Right lobe of liver (tissue), 6 donors: ENCODE data around the gene RPS8. TPM values are rescaled to one million over a fixed set of nuclear protein-coding genes. Genes with fewer than 3 reads are reported as not detected.
A peak's percentile ranks its signal among the peaks of the same experiment; 100 is the strongest.

ENCODE experiments used
- ATAC-seq, 4 donors: fragments of 200-7000 bp; cut with Tn5 transposase; one replicate each; pipeline ENCODE4 v1.9.1; 2020; ENCODE audit warnings: mild to moderate bottlenecking in 4 of 4, moderate library complexity in 4 of 4
- DNase-seq, 3 donors: peaks; one replicate each; pipeline ENCODE4 v3.0.0-alpha.2; 2020
- H3K27ac ChIP-seq, 3 donors: fragments of 200-600 bp; one replicate each; pipeline ENCODE4 v1.8.0; 2022
- H3K27me3 ChIP-seq, 2 donors: fragments of 200-600 bp; one replicate each; pipeline ENCODE4 v1.8.0; 2022
- H3K36me3 ChIP-seq, 4 donors: fragments of 200-600 bp; sonication (generic) in 1 of 4; one replicate each; pipeline versions ENCODE4 v1.5.1 to v1.8.0; 2017 to 2022; ENCODE audit warnings: control low read depth in 1 of 4
- H3K4me1 ChIP-seq, 4 donors: fragments of 200-600 bp; sonication (generic) in 1 of 4; one replicate each; pipeline versions ENCODE4 v1.5.1 to v1.8.0; 2017 to 2022; ENCODE audit warnings: control low read depth in 1 of 4
- H3K4me3 ChIP-seq, 3 donors: fragments of 200-600 bp; one replicate each; pipeline ENCODE4 v1.8.0; 2022
- H3K9me3 ChIP-seq, 4 donors: fragments of 200-600 bp; sonication (generic) in 1 of 4; one replicate each; pipeline versions ENCODE4 v1.5.1 to v1.8.0; 2017 to 2022; ENCODE audit warnings: control low read depth in 1 of 4
- POLR2A ChIP-seq: fragments of 450-650 bp; IDR thresholded peaks from one replicate; pipeline ENCODE4 v1.6.1; 2017; ENCODE audit warnings: antibody characterized with exemption, mild to moderate bottlenecking
- WGBS: methylation state at CpG from one replicate; pipeline ENCODE4 v1.1.6; 2018; ENCODE audit warnings: low coverage, low lambda C conversion rate; ENCODE audit not compliant: insufficient coverage; ENCODE audit errors: missing lambda C conversion rate; 5-methylcytosine and 5-hydroxymethylcytosine counted together
- intact Hi-C, 2 donors: fragments of 100-400 bp; cut with DNase I; formaldehyde crosslinking; loops; one replicate each; pipeline versions ENCODE4 v1.11.2 to v1.14.1; 2022
- total RNA-seq, 6 experiments: library from RNA; depleted of rRNA in 2 of 6; stranded (reverse); fragments of >200 nt in 2 of 6; fragmentation: NEBNext Ultra II Directional in 3 of 6; extraction: Animal tissue kit (Norgen Biotek cat#: 25700) in 3 of 6; gene quantifications; one replicate each; pipeline versions ENCODE4 v1.1.0 to v1.2.4, GENCODE V29; 2016 to 2023
- TF ChIP-seq, protein P1 (sequence below), 4 donors: fragments of 200-600 bp in 3 of 4; fragments of 450-650 bp in 1 of 4; IDR thresholded peaks; one replicate each; pipeline versions ENCODE4 v1.5.1 to v1.8.0; 2016 to 2022; ENCODE audit warnings: antibody characterized with exemption in 4 of 4, mild to moderate bottlenecking in 2 of 4
- donor health status: DM: no; HTN: yes; CAD: no.
- donor health status: DM: no; HTN: no; CAD: no.
- donor health status: DM: no; HTN: no; CAD: no.
- donor health status: DM: no; HTN: yes; CAD: no.
- donor health status: DM: no; HTN: yes; CAD: no.

Gene RPS8
- total RNA-seq, 6 experiments from 2014 or later, result 459 to 921 (median 519) TPM

DNA sequence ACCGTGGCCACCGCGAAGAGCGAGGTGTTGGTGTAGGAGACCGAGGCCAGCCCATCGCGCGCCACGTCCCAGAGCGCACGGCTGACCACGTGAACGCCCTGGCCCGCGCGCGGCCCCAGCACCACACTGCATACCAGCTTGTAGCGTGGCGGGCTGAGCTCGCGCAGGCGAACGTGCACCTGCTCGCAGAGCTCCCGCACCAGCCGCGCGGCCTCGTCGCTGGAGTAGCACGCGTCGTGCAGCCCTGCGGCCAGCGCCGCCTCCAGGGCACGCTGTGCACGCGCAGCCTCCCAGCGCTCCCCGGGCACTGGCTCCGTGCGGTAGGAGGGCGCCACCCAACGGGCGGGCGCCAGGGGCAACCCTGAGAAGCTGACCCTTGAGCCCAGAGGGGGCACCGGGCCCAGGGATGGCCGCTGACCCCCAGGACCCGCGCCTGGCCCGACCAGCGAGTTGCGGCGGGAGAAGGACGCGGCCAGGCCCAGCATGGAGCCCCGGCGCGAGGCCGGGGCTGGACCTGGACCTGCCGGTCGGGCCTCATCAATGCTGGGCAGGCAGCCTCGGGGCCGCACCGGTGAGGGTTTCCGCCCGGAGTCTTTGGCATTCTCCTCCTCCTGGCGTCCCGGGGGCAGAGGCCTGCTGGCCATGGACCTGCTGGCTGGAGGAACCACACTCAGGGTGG lies 30.8 kb downstream of the RPS8 start:
- DNase-seq (peak in 2 of 3 donors; percentile 52 to 63), ATAC-seq (no peak)
- Histone ChIP-seq H3K27ac (peak overlapping the region; percentile 93 to 99 (median 96)), H3K4me1 (peaks cover 2 to 47% (median 28%) of the 10 kb centered on the region in 4 donors), H3K4me3 (no peak overlapping the region), H3K9me3 (no peaks in the 10 kb centered on the region), H3K36me3 (peaks cover 0 to 13% (median 1%) of the 10 kb centered on the region in 4 donors), H3K27me3 (no peaks in the 10 kb centered on the region)
- 96% methylated on average over 4 of the region's 70 CpGs for WGBS
- TF ChIP-seq POLR2A, result no peak
- TF ChIP-seq, protein P1, sequence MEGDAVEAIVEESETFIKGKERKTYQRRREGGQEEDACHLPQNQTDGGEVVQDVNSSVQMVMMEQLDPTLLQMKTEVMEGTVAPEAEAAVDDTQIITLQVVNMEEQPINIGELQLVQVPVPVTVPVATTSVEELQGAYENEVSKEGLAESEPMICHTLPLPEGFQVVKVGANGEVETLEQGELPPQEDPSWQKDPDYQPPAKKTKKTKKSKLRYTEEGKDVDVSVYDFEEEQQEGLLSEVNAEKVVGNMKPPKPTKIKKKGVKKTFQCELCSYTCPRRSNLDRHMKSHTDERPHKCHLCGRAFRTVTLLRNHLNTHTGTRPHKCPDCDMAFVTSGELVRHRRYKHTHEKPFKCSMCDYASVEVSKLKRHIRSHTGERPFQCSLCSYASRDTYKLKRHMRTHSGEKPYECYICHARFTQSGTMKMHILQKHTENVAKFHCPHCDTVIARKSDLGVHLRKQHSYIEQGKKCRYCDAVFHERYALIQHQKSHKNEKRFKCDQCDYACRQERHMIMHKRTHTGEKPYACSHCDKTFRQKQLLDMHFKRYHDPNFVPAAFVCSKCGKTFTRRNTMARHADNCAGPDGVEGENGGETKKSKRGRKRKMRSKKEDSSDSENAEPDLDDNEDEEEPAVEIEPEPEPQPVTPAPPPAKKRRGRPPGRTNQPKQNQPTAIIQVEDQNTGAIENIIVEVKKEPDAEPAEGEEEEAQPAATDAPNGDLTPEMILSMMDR (IDR thresholded peaks at IDR 0.05), result no peak
- intact Hi-C loops, result no loop called here

DNA sequence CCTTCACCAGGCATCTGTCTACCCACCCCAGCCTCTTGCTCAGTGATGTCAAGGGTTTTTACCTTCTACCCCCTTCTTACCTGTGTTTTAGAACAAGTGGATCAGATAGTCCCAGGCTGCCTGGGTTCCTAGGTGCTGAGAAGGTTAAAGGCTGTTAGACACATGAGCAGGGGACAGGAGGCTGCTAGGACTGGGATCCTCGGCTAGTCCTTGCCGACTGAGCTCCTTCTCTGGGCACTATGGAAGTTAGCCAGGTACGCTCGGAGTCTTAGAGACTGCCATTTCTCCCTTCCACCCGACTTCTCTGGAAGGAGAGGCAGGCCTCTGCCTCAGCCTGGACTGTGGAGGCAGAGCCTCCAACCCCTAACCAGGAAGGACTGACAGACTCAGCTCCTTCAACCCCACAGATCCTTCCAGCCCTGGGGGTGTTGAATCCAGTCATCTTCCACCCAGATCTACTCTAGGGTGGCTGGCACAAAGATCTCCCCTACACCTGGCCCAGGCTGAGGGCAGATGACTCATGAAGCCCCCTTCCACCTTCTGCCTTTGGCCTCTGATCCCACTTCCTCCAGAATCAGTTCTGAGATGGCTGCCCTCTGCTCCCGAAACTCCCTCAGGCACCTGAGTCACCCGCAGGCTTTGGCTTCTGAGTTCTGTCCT lies 31.5 kb downstream of the RPS8 start, which contains the start of gene DYNLT4:
Gene DYNLT4, minus strand, starts transcription at position 648 of the 660 bp plus-strand sequence. CDS start 683 bp downstream, outside the sequence.
- Histone ChIP-seq H3K27me3 (no peaks in the 10 kb centered on the region), H3K4me3 (peak within 1 kb of the TSS in 2 of 3 donors; percentile 4 to 26), H3K9me3 (no peaks in the 10 kb centered on the region), H3K27ac (peak within 1 kb of the TSS; percentile 93 to 99 (median 96)), H3K4me1 (peaks cover 0 to 47% (median 28%) of the 10 kb centered on the region in 4 donors), H3K36me3 (peaks cover 0 to 13% (median 1%) of the 10 kb centered on the region in 4 donors)
- intact Hi-C loops, result no loop called here
- peak; percentile 75 for TF ChIP-seq POLR2A
- TF ChIP-seq, protein P1 (IDR thresholded peaks at IDR 0.05), result no peak
- DNase-seq, result peak in 2 of 3 donors; percentile 45 to 49
- WGBS, result 0% methylated on average over 2 of the region's 7 CpGs
- no peak for ATAC-seq

DNA sequence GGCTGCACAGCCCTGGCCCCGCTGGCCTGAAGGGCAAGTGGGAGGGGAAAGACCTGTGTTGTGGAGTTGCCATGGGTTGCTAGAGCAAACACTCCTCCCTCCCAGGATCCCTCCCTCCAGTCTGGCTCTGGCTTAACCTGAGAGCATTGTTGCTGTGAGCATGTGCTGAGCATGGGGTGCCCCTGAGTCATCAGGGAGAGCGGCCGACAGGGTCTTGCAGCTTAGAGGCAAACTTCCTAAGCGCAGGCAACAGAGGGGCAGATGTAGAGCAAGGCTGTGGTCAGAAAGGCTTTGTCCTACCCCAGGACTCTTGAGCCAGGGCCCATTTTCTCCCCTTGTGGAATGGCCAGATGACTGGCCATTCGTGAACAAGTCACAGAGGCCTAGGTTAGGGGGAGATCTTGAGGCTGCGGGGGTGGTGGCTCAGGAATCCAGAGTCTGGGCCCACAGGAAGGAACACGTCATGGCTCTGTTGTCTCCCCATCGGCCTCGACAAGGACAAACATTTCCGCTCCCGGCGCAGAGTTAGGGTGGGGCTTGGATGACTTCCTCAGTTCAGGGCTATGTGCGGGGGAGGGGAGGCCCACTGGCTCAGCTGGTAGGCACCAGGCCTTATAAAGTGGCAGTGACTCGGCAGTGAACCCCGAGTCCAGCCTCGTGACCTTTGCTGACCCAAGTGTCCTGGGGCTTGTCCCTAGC lies 32.2 kb downstream of the RPS8 start:
- H3K27me3 ChIP-seq, result no peaks in the 10 kb centered on the region
- no peaks in the 10 kb centered on the region for H3K9me3 ChIP-seq
- ATAC-seq (peak; percentile 75 to 87 (median 82)), DNase-seq (peak; percentile 96 to 98 (median 96))
- H3K4me3 ChIP-seq, result no peak overlapping the region
- intact Hi-C loops, result no loop called here
- WGBS, result 0% methylated on average over 6 of the region's 16 CpGs
- H3K36me3 ChIP-seq, result peaks cover 0 to 13% (median 1%) of the 10 kb centered on the region in 4 donors
- TF ChIP-seq, protein P1 (IDR thresholded peaks at IDR 0.05), result no peak
- TF ChIP-seq POLR2A, result no peak
- peaks cover 0 to 50% (median 28%) of the 10 kb centered on the region in 4 donors for H3K4me1 ChIP-seq
- peak overlapping the region; percentile 93 to 99 (median 96) for H3K27ac ChIP-seq

DNA sequence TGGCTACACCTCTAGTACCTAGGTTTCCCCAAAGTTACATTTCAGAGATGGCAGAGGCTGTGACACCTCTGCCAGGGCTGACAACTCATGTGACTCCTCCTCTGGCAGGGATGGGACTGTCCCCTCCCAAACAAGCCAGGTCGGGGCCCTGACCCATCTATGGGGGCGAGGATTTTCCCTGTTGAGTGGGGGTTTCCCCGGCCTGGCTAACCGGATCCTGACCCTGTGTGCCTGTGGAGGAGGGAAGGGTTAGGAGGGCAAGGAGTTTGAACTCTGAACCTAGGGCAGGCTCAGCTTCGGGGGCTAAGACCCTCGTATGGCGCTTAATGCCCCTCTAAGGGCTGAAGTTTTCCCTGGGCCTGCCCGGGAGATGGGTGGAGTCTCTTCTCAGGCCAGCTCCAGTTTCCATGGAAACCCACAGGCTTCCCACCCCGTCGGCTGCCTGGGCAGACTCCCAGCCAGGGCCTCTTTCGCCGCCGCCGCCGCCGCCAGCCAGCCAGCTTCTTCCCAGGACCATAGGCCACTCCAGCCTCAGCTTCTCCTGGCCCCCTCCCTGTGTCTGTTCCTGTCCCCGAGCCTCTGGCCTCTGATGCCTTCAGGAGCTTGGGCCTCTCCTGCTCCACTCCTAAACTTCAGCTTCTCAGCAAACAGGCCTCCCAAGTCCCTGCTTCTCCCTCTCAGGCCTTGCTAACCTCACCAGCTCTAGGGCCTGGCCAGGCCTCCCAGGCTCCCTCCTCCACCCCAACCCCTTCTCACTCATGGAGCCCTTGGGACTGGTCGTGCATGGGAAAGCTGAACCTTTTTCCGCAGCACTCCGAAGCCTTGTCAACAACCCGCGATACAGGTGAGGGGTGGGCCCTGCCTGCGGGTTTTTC lies 33.0 kb downstream of the RPS8 start, which contains the start of gene BTBD19:
Gene BTBD19, plus strand, starts transcription at position 461 of the 875 bp plus-strand sequence. Its CDS starts 298 bp downstream, at position 759.
- H3K27ac ChIP-seq, result peak within 1 kb of the TSS; percentile 93 to 99 (median 96)
- H3K27me3 ChIP-seq, result no peaks in the 10 kb centered on the region
- ATAC-seq (peak; percentile 50 to 59 (median 52)), DNase-seq (peak; percentile 83 to 89 (median 87))
- 45% methylated on average over 11 of the region's 23 CpGs for WGBS
- intact Hi-C loops, result no loop called here
- no peaks in the 10 kb centered on the region for H3K9me3 ChIP-seq
- H3K36me3 ChIP-seq, result peaks cover 0 to 7% (median 1%) of the 10 kb centered on the region in 4 donors
- H3K4me1 ChIP-seq, result peaks cover 0 to 50% (median 28%) of the 10 kb centered on the region in 4 donors
- peak within 1 kb of the TSS in 2 of 3 donors; percentile 4 to 26 for H3K4me3 ChIP-seq
- TF ChIP-seq, protein P1 (IDR thresholded peaks at IDR 0.05), result no peak
- peak; percentile 28 for TF ChIP-seq POLR2A
